Stimulated activated CD8-positive, alpha-beta memory T cell treated with anti-CD3 and anti-CD28 coated beads, Interleukin-15, amount 100 ng/mL, for 1 hour (primary cell): Measurements from ENCODE around the gene SLPI.

Source experiments
- DNase-seq: peaks from one replicate; pipeline ENCODE4 v3.0.0-alpha.2; 2020; ENCODE audit warnings: low read depth

The SLPI gene

DNA sequence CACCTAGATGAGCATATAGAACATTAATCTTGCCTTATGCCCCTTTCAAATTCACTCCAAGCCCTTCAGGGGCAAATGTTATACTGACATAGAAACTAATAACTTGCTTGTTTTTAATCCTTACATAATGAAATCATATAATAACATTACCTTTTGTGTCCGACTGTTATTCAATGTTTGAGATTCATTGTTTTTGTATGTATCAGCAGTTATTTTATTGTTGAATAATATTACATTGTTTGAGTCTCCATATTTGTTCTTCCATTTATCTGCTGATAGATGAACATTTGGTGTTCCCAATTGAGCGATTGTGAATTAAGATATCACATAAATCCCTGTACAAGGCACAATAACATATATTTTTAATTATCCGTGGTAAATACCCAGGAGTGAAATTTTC is 41.5 kb downstream of the SLPI start:
- DNase-seq = no peak

DNA sequence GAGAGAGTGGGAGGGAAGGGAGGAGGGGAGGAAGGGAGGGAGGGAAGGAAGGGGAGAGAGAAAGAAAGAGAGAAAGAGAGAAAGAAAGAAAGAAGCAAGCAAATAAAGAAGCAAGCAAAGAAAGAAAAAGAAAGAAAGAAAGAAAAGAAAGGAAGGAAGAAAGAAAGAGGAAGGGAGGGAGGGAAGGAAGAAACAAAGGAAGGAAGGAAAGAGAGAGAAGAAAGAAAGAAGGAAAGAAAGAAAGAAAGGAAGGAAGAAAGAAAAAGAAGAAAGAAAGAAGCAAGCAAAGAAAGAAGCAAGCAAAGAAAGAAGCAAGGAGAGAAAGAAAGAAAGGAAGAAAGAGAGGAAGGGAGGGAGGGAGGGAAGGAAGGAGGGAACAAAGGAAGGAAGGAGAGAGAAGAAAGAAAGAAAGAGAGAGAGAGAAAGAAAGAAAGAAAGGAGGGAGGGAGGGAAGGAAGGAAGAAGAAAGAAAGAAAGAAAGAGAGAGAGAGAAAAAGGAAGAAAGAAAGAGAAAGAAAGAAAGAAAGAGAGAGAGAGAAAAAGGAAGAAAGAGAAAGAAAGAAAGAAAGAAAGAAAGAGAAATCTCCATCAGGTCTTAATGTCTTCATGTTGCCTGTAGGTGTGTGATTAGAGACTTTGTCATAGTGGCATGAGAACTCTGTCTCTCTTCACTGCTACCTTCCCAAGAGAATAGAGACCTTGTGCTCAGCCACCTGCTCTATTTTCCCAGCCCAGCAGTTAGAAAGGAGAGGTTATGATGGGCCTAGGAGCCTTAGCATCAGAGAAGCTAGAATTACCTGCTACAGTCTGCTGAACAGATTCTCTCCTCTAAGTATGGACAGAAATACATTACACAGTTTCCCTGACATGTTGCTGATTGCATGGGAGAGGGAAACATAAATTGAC is 42.5 kb downstream of the SLPI start:
- DNase-seq = no peak

DNA sequence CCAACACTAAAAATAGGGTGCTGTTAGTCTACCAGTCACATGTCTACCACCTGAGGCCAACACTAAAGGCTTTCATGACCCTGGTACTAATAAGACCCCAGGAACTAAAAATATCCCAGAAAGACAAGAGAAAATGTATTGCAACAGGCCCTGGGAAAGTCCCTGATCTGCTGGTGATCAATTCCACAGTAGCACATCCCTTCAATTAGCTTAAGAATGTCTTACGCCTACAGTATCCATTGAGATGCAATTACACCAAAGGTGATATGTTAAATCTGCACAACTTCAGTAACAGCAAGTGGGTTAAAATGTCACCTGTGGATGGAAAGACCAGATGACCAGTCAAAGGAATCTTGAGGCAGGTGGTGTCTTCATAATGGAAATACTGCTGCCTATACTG is 44.4 kb downstream of the SLPI start:
- no peak for DNase-seq

DNA sequence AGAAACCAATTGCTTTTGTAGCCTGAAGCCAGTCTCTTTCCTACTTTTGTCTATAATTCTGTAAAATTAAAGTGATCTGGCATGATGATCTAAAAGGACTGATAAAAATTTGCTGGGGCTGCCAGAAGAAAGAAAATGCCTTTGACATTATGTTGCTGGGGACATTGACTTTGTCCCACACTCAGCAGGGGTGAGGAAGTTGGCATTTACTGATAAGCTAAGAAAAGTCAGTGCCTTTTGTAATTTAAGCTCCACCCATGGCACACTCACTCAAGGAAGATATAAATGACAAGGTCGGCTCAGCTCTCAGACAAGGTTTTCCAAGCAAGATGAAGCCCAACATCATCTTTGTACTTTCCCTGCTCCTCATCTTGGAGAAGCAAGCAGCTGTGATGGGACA is 47.6 kb downstream of the SLPI start, which contains the start of gene SEMG1:
Gene SEMG1 (plus strand): TSS at position 309 of the 400 bp plus-strand sequence. CDS start 21 bp downstream, at position 330.
- DNase-seq = no peak
